ENCODE measurements around the gene ISG15. TPM values are rescaled to one million over a fixed set of nuclear protein-coding genes. Genes with fewer than 3 reads are reported as not detected.
"Not testable (repeated sequence)": the region's sequence is repeated elsewhere in the genome, so short reads cannot be mapped to it uniquely, and the experiment has no call there.

The ISG15 gene
- polyA plus RNA-seq, 4 donors = 9.6 to 17.1 (median 13.6) TPM

DNA sequence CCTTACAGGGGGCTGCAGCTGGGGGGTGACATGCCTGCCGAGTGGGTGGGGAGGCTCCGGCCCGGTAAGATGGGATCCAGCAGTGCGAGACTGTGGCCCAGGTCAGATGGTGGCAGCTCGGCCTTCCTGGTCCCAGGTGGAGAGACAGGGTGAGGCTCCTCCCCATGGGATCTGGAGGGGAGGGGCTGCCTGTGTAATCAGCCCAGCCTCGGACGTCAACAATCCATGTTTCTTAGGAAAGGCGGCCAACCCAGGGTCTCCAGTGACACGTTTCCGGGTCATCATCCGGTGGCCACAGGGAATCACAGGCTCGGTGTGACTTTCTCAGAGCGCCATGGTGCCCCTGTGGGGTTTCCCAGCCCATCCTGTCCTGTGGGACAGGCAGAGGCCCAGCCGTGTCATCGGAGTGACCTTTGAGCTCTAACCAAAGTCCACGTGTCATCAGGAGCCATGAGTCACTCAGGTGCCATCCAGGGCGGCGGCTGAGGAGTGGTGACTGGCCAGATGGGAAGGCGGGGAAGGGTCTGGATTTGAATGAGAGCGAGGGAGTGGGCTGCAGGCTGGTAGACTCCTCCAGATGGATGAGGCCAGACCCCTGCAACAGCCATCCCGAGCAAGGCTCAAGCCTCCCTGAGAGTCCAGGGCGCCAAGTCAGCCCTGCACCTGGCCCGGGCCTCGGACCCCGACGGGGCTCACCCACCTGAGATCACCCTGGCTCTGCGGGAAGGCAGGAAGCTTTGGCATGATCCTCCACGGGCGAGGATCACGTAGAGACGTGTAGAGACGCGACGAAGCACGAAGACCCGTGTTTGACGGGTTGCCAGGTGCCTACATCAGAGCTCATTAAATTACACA is 6.8 kb upstream of the ISG15 start:
- DNase-seq (ENCODE audit: low read depth in 4 of 4, low spot score in 3 of 4) = no peak

DNA sequence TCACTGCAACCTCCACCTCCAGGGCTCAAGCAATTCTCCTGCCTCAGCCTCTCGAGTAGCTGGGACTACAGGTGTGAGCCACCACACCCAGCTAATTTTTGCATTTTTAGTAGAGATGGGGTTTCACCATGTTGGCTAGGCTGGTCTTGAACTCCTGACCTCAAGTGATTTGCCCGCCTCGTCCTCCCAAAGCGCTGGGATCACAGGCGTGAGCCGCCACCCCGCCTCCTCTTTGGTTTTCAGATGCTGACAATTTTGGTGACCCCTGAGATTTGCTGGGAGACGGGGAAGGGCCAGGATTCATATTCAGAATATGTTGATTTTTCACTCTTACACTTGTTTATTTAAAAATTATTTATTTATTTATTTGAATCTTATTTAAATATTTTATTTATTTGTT is 3.2 kb upstream of the ISG15 start:
- DNase-seq (ENCODE audit: low read depth in 4 of 4, low spot score in 3 of 4) = not testable (repeated sequence)

DNA sequence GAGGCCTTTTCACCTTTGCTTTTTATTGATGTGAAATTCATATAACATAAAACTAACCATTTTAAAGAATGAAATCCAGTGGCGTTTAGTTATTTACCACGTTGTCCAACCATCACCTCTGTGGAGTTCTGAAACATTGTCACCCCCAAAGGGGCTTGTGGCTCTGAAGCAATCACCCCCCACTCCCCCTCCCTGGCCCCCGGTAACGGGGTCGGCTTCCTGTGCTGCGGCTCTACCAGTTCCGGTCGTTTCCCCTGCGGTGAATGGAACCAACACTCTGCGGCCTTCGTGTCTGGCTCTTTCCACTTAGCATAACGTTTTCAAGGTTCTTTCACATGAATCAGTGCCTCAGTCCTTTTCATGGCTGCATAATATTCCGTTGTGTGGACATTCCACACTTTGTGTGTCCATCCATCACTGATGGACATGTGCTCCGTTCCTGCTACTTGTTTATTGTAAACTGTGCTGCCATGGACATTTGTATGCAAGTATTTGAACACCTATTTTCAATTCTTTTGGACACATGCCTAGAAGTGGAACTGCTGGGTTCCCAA is 1.8 kb upstream of the ISG15 start:
- DNase-seq (ENCODE audit: low read depth in 4 of 4, low spot score in 3 of 4) = no peak

DNA sequence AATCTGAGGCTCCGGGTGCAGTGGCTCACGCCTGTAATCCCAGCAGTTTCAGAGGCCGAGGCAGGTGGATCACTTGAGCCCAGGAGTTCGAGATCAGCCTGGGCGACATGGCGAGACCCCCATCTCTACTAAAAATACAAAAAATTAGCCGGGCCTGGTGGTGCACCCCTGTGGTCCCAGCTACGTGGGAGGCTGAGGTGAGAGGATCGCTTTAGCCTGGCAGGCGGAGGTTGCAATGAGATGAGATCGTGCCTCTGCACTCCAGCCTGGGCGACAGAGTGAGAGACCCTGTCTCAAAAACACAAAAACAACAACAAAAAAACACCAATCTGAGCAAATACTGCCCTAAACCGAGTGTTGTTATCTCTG is 577 bp upstream of the ISG15 start:
- not testable (repeated sequence) for DNase-seq (ENCODE audit: low read depth in 4 of 4, low spot score in 3 of 4)

DNA sequence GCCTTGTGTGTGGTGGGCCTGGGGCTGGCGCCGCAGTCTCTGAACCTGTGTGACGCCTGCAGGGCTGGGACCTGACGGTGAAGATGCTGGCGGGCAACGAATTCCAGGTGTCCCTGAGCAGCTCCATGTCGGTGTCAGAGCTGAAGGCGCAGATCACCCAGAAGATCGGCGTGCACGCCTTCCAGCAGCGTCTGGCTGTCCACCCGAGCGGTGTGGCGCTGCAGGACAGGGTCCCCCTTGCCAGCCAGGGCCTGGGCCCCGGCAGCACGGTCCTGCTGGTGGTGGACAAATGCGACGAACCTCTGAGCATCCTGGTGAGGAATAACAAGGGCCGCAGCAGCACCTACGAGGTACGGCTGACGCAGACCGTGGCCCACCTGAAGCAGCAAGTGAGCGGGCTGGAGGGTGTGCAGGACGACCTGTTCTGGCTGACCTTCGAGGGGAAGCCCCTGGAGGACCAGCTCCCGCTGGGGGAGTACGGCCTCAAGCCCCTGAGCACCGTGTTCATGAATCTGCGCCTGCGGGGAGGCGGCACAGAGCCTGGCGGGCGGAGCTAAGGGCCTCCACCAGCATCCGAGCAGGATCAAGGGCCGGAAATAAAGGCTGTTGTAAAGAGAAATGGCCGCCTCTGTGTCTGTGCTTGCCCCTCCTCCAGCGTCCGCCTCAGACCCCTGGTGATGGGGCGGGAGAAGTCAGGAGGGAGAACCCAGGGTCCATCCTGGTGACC is 788 bp downstream of the ISG15 start:
- no peak for DNase-seq (ENCODE audit: low read depth in 4 of 4, low spot score in 3 of 4)

DNA sequence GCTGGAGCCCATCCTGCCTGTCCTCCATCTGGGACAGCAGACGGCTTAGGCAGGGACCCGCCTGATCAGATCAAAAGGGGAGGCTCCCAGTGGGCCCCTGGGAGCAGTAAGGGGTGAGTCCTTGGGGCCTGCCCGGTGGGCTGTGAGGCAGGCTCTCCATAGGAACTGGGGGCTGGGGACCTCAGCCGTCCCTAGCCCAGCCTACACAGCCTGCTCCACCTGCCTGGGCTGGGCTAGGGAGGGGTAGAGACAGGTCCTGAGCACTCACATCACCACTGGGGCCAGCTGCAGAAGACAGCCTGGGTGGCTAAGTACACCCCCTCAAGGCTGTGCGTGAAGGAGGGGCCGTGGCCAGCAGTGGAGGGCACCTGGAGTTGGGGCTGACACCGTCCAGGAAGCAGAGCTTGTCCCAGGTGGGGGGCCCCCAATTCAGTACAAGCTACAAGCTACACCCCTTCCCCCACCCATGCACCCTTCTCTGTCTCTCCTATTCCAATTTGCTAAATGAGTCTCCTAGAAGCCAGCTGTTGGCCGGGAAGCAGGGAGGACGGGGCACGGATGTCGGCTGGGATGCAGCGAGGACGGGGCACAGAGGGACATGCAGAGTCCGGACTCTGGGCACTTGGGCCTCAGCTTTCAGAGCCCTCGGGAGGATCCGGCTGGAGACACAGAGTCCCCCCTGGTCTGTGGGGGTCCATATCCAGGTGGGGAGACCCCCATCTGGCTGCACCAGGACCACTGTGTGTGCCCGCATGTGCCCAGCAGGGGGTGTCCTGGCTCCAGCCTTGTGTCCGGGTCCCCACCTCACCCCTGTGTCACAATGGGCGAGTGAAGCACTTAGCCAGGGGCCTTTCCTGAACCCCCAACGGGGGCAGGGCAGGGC is 1.7 kb downstream of the ISG15 start:
- no peak for DNase-seq (ENCODE audit: low read depth in 4 of 4, low spot score in 3 of 4)

DNA sequence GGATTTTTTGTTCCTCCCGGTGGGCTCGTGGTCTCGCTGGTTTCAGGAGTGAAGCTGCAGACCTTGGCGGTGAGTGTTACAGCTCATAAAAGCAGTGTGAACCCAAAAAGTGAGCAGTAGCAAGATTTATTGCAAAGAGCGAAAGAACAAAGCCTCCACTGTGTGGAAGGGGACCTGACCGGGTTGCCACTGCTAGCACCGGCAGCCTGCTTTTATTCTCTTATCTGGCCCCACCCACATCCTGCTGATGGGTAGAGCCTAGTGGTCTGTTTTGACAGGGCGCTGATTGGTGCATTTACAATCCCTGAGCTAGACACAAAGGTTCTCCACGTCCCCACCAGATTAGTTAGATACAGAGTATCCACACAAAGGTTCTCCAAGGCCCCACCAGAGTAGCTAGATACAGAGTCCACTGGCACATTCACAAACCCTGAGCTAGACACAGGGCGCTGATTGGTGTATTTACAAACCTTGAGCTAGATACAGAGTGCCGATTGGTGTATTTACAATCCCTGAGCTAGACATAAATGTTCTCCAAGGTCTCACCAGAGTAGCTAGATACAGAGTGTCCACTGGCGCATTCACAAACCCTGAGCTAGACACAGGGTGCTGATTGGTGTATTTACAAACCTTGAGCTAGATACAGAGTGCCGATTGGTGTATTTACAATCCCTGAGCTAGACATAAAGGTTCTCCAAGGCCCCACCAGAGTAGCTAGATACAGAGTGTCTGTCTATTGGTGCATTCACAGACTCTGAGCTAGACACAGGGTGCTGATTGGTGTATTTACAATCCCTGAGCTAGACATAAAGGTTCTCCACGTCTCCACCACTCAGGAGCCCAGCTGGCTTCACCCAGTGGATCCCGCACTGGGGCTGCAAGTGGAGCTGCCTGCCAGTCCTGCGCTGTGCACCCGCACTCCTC is 4.4 kb downstream of the ISG15 start:
- not testable (repeated sequence) for DNase-seq (ENCODE audit: low read depth in 4 of 4, low spot score in 3 of 4)

DNA sequence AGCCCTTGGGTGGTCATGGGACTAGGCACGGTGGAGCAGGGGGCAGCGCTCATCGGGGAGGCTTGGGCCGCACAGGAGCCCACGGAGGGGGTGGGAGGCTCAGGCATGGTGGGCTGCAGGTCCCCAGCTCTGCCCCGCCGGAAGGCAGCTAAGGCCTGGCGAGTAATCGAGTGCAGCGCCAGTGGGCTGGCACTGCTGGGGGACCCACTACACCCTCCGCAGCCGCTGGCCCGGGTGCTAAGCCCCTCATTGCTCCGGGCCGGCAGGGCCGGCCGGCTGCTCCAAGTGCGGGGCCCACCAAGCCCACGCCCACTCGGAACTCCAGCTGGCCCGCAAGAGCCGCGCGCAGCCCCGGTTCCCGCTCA is 5.0 kb downstream of the ISG15 start:
- DNase-seq (ENCODE audit: low read depth in 4 of 4, low spot score in 3 of 4) = not testable (repeated sequence)

DNA sequence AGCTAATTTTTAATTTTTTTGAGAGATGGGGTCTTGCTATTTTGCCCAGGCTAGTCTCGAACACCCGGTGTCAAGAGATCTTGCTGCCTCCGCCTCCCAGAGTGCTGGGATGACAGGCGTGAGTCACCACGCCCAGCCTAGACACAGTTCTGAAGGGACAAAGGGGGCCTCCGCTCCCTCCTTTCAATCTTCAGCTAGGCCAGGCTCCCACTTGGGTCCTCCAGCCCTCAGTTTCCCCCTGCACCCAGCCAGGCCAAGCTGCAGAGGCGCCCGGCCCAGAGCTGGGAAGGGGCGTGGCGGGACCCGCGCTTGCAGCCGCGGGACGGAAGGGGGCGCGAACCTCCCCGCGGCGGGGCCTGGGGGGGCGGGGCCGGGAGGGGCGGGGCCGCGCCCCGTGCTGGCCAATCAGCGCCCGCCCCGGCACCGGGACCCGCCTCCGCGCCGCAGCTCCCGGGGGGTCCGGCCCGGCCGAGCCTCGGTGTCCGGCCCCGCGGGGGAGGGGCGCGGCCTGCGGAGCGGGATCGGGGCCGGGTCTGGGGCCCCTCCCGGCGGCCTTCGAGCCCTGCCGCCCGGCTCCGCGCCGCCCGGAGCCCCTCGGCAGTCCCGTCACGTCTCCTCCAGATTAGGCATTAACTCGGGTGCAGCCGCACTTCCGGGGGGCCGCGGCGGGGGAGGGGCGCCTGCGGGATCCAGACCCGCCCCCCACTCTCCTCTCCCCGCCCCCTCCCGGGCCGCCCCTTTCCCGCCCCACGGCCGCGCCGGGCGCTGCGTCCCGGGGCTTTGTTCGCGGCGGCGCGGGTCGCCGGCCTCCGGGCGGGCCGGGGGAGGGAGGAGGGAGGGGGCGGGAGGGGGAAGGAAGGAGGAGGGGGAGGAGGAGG is 6.1 kb downstream of the ISG15 start:
- DNase-seq (ENCODE audit: low read depth in 4 of 4, low spot score in 3 of 4) = peak in 1 of 4 donors; percentile 68

DNA sequence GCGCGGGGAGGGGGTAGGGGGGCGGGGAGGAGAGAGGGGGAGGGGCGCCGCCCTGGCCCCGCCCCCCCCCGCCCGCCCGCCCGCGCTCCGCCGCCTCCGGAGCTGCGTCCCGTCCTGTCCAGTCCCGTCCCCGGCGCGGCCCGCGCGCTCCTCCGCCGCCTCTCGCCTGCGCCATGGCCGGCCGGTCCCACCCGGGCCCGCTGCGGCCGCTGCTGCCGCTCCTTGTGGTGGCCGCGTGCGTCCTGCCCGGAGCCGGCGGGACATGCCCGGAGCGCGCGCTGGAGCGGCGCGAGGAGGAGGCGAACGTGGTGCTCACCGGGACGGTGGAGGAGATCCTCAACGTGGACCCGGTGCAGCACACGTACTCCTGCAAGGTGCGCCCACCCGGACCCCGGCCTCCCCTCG is 6.7 kb downstream of the ISG15 start, which contains the start of gene AGRN:
Gene AGRN (plus strand): TSS at position 121 of the 405 bp plus-strand sequence. CDS start 53 bp downstream, at position 174.
- no peak for DNase-seq (ENCODE audit: low read depth in 4 of 4, low spot score in 3 of 4)

DNA sequence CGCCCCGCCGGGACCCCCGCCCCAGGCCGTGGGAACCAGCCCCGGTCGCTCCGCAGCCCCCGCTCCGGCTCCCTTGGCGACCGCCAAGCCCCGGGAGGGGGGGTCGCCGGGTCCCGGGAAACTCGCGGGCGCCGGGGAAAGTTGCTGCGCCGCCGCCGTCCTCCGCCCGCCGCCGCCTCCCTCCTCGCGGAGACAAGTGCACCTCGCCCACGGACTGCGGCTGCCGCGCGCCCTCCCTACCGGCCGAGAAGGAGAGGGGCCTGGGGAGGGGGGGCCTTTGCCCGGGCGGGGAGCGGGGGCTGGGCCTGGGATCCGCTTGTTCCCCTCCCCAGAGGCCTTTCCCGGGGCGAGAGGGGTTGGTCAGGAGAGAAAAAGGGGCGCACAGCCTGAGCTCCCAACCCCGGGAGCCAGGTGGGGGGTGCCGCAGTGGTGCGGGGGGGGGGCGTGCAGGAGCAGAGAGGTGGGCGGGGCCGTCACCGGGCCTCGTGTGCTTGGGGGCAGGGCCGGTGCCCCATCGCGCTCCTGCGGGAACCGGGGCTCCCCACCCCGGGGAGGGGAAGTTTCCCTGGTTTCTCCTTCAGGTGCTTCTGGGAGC is 7.2 kb downstream of the ISG15 start:
- DNase-seq (ENCODE audit: low read depth in 4 of 4, low spot score in 3 of 4) = no peak

DNA sequence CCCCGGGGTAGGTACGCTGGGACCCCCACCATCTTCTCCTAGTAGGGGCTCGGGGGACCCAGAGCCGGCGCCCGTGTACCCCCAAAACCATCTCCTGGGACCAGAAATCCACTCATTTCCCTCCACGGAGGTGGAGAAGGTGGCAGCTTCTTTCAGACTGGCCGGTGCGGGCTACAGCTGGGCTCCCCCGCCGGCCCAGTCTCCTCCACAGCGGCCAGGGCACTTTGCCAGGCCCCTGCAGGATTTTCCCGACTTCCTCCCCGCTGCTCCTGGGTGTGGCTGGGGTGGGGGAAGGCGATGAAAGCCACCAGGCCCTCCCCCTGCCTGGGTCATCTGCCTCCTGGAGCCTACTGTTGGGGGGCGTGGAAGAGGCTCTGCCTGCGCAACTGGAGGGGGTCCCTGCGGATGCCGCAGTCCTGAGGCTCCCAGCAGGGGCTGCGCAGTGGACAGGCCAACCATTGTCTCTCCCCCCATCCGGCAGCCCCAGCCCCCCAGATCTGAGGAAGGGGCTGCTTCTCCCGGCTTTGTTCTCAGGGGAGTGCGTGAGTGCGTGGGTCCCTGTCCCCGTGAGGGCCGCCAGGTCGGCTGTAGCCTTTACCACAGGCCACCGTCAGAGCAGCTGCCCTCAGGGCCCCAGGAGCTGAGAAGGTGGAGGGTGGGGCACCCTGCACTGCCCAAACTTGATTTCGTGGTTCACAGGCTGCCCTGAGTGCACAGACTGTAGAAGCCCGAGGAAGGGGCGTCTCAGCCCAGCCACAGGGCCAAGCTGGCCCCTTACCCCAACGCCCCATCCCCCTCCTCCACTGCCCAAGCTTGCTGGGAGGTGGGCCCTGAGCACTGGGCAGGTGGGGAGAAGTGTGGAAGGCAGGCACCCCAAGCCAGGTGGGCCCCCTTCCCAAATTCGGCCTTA is 8.0 kb downstream of the ISG15 start:
- DNase-seq (ENCODE audit: low read depth in 4 of 4, low spot score in 3 of 4) = no peak

DNA sequence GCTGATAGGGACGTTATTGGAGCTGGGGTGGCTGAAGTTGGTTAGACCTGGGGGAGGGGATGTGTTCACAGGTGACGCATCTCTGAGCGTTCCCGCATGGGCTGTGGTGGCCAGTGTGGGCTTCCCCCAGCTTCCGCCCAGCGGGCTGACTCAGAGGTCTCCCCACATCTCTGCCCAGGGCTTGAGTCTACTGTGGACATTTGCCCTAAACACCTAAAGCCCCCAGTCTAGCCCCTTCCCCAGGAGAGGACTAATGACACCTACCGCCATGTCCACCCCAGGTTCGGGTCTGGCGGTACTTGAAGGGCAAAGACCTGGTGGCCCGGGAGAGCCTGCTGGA is 8.6 kb downstream of the ISG15 start:
- DNase-seq (ENCODE audit: low read depth in 4 of 4, low spot score in 3 of 4) = no peak

DNA sequence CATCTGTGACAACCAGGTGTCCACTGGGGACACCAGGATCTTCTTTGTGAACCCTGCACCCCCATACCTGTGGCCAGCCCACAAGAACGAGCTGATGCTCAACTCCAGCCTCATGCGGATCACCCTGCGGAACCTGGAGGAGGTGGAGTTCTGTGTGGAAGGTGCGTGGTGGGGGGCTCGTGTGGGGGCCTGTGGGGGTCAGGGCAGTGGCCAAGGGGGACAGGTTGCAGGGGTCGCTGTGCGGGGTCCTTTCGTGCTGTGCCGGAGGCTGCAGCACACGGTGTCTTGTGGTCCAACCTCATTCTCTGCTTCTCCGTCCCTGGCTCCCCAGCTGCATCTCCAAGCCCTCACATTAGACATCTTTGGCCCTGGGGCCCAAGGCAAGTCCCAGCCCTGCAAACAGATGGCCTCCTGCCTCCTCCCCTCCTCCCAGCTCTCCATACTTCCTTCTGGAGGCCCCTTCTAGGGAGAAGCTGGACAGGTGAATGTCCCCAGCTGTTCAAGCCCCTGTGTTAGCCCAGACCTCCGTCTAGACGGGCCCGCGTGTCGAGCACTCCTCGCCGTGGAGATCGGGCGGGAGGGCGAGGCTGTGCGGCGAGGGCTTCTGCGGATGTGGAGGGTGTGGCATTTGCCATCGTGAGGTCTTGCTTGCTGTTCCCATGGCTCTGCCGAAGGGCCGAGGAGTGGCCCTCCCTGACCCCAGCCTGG is 9.2 kb downstream of the ISG15 start:
- DNase-seq (ENCODE audit: low read depth in 4 of 4, low spot score in 3 of 4) = no peak

DNA sequence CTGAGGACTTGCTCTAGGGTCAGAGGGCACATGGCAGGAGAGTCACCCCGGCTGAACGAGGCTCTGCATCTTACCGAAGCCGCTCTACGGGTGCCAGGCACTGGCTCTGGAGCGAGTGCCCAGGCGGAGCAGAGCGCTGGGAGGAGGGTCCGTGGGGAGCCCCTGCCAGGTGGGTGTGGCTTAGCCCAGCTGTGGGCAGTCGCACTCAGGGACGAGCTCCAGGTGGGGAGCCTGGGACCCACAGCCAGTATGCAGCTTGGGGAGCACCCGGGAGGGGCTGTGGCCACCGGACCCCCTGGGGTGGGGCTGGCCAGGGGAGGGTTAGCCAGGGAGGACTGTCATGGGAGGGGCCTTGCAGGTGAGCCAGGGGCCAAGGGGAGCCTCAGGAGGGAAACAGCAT is 10.4 kb downstream of the ISG15 start:
- DNase-seq (ENCODE audit: low read depth in 4 of 4, low spot score in 3 of 4) = no peak

DNA sequence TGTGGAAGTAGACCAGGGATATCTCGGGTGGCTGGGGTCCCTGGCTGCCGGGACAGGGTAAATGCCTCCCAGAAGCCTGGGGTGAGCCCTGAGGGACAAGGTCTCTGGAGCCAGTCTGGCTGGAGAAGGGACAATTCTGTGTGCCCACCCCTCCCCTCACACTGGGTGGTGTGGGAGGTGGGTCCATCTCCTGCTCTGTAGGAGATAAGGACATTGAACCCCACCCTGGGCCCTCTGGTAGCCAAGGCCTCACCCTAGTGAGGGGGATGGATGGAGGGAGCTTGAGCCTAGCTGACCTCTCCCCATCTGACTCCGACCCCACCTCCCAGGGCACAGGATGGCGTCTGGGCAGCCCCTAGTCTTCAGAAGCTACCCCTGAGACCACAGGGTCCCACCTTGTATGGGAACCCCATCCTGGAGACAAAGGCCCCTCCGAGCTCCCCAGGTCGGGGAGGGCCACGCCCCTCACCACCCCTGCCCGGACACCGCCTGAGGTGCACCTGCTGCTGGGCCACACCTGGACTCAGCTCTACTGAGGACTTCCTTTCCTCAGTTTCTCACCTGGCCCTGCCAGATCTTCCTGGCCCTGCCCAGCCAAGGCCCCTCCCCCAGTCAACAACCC is 11.0 kb downstream of the ISG15 start:
- DNase-seq (ENCODE audit: low read depth in 4 of 4, low spot score in 3 of 4) = no peak
